ENCODE measurements around the gene TMEM178A. TPM values are rescaled to one million over a fixed set of nuclear protein-coding genes. Genes with fewer than 3 reads are reported as not detected.
"Not testable (repeated sequence)": the region's sequence is repeated elsewhere in the genome, so short reads cannot be mapped to it uniquely, and the experiment has no call there.

TMEM178A gene
- 98.4 and 118 TPM in 2 replicates for total RNA-seq (2014; rRNA removed; shearing (Covaris generic))

GRCh38 chr2:39665811-39666490, at the start of gene TMEM178A:
Gene TMEM178A, plus strand, starts transcription at chr2:39665917. Its CDS starts 58 bp downstream, at chr2:39665975.
- DNase-seq (ENCODE audit: low spot score), result no peak
- in situ Hi-C loops (cut with HindIII; ENCODE audit: low sequenced_read_pairs), result no loop called here

DNA sequence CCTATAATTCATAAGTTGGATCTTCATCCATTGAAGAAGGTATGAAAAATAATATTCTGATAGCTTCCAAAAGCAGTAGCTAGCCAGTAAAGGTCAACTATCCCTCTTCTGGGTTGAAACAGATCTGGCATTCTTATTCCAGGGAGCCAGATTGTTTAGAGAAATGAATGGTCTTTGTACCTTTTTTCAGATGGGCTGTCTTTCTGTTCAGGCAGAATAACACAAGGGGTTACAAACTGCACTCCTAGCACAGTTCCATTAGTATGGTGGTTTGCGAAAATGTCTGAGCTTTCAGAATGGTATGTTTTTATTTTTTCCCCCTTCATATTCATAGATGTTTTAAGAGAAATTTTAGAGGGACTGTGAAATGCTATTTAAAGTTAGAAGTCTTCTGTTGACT, 47.5 kb upstream of the TMEM178A start:
- in situ Hi-C loops (cut with HindIII; ENCODE audit: low sequenced_read_pairs), result no loop called here
- DNase-seq (ENCODE audit: low spot score), result no peak

- in situ Hi-C loops (cut with HindIII; ENCODE audit: low sequenced_read_pairs), result no loop called here
- DNase-seq (ENCODE audit: low spot score), result no peak
Measured at GRCh38 chr2:39618736-39619135, 47.0 kb upstream of the TMEM178A start.

DNA sequence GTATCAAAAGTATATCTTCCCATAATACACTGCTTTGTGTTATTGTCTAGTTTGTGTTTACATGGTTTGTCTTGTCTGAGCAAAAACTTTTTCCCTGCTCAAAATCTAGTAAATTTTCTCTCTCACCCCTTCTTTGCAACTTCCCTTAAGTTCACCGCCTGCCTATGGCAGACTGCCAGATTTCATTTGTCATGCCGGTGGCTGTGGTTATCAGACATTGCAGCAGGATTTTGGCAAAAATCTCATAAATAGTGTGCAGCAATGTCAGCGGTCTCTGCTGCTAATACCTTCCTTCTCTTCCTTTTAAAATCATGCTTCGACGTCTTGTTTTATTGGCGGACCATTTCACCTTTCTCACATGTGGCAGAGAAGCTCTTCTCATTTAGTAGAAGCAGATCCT, 45.6 kb upstream of the TMEM178A start:
- in situ Hi-C loops (cut with HindIII; ENCODE audit: low sequenced_read_pairs), result no loop called here
- DNase-seq (ENCODE audit: low spot score), result no peak

- in situ Hi-C loops (cut with HindIII; ENCODE audit: low sequenced_read_pairs), result no loop called here
- DNase-seq (ENCODE audit: low spot score), result no peak
Measured at GRCh38 chr2:39621596-39621995, 44.1 kb upstream of the TMEM178A start.

DNA sequence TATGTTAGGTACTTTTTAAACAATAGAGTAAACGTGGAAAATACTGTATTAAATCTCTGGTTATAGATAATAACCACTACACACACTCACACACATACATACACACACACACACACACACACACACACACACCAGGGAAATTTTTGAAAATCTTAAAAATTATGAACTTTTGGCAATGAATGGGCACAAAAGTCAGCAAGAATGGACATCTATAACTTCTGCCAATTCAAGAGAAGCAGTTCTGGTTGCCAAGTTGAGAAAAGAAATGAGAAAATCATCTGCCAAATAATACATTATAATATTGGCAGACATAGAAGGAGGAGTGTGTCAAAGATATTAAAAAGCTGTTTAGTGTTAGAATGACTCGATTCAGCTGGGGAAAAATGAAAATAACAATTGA, 42.9 kb upstream of the TMEM178A start:
- DNase-seq (ENCODE audit: low spot score), result no peak
- in situ Hi-C loops (cut with HindIII; ENCODE audit: low sequenced_read_pairs), result no loop called here

GRCh38 chr2:39623917-39624316, 41.8 kb upstream of the TMEM178A start:
- in situ Hi-C loops (cut with HindIII; ENCODE audit: low sequenced_read_pairs), result no loop called here
- DNase-seq (ENCODE audit: low spot score), result peak; percentile 83

GRCh38 chr2:39625193-39625926, 40.4 kb upstream of the TMEM178A start:
- in situ Hi-C loops (cut with HindIII; ENCODE audit: low sequenced_read_pairs), result no loop called here
- DNase-seq (ENCODE audit: low spot score), result no peak

DNA sequence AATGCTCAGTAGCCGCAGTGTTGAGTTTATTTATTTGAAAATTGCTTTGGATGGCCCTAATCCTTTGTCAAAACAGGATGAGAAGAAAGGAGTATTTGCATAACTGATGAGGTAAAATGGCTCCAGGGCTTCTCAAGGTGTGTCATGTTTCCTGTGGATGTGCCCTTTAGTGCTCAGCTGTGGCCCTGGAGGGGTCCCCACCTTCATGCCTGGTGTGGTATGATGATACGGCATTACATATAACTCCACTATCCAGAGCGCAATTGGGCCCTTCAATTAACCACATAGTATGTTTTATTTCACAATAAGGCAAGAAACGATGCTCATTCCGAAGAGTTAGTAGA, 39.8 kb upstream of the TMEM178A start:
- in situ Hi-C loops (cut with HindIII; ENCODE audit: low sequenced_read_pairs), result no loop called here
- DNase-seq (ENCODE audit: low spot score), result no peak

DNA sequence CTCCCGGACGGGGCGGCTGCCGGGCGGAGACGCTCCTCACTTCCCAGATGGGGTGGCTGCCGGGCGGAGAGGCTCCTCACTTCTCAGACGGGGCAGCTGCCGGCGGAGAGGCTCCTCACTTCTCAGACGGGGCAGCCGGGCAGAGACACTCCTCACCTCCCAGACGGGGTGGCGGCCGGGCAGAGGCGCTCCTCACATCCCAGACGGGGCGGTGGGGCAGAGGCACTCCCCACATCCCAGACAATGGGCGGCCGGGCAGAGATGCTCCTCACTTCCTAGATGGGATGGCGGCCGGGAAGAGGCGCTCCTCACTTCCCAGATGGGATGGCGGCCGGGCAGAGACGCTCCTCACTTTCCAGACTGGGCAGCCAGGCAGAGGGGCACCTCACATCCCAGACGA, 37.4 kb upstream of the TMEM178A start:
- in situ Hi-C loops (cut with HindIII; ENCODE audit: low sequenced_read_pairs); DNase-seq (ENCODE audit: low spot score): not testable (repeated sequence)

GRCh38 chr2:39629646-39630045, 36.1 kb upstream of the TMEM178A start:
- no peak for DNase-seq (ENCODE audit: low spot score)
- in situ Hi-C loops (cut with HindIII; ENCODE audit: low sequenced_read_pairs), result no loop called here

GRCh38 chr2:39631256-39631655, 34.5 kb upstream of the TMEM178A start:
- in situ Hi-C loops (cut with HindIII; ENCODE audit: low sequenced_read_pairs), result no loop called here
- no peak for DNase-seq (ENCODE audit: low spot score)

- DNase-seq (ENCODE audit: low spot score), result no peak
- in situ Hi-C loops (cut with HindIII; ENCODE audit: low sequenced_read_pairs), result no loop called here
Measured at GRCh38 chr2:39631718-39632117, 34.0 kb upstream of the TMEM178A start.

GRCh38 chr2:39632876-39633275, 32.8 kb upstream of the TMEM178A start:
- in situ Hi-C loops (cut with HindIII; ENCODE audit: low sequenced_read_pairs), result no loop called here
- DNase-seq (ENCODE audit: low spot score), result no peak

DNA sequence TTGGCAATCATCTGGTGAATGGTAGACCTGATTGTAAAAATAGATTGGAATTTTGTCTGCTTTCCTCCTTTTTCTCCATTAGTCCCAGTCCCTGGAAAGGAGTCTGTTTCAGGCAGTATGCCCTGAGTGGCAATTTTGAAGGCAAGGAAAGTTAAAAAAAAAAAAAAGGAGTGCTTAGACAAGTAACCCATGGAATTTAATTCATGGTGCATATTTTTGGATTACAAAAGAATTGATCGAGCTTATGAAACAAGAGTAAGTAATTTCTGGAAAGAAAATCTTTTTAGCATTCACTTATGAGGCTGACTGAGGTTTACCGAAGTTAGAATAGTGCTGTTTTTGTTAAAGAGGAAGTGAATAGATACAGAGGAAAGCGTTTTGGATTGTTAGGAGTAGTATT, 29.4 kb upstream of the TMEM178A start:
- no peak for DNase-seq (ENCODE audit: low spot score)
- in situ Hi-C loops (cut with HindIII; ENCODE audit: low sequenced_read_pairs), result no loop called here

GRCh38 chr2:39638581-39638980, 27.1 kb upstream of the TMEM178A start:
- in situ Hi-C loops (cut with HindIII; ENCODE audit: low sequenced_read_pairs), result no loop called here
- no peak for DNase-seq (ENCODE audit: low spot score)

- in situ Hi-C loops (cut with HindIII; ENCODE audit: low sequenced_read_pairs), result no loop called here
- peak; percentile 98 for DNase-seq (ENCODE audit: low spot score)
Measured at GRCh38 chr2:39640107-39640506, 25.6 kb upstream of the TMEM178A start.

DNA sequence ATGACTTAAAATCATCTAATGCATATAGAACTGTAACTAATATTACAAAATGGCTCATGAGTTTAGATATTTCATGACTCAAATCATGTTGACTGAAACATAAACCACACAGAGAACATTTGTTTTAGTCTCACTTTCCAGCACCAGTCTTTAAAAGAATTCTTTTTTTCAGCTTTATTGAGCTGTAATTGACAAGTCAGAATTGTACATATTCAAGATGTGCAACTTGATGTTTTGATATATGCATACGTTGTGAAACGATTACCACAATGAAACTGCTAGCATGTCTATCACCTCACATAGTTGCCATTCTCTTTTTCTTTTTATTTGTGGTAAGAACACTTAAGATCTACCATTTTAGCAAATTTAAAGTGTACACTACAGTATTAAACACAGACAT, 25.0 kb upstream of the TMEM178A start:
- DNase-seq (ENCODE audit: low spot score), result no peak
- in situ Hi-C loops (cut with HindIII; ENCODE audit: low sequenced_read_pairs), result no loop called here

GRCh38 chr2:39641635-39642034, 24.1 kb upstream of the TMEM178A start:
- no peak for DNase-seq (ENCODE audit: low spot score)
- in situ Hi-C loops (cut with HindIII; ENCODE audit: low sequenced_read_pairs), result no loop called here

- peak; percentile 57 for DNase-seq (ENCODE audit: low spot score)
- in situ Hi-C loops (cut with HindIII; ENCODE audit: low sequenced_read_pairs), result no loop called here
Measured at GRCh38 chr2:39642051-39642718, 23.5 kb upstream of the TMEM178A start.

All from G401 (cell line).